Lower leg skin (tissue), 3 donors: ENCODE results near the gene MAP1LC3A.

Source experiments
- POLR2A ChIP-seq, 2 donors: fragments of 450-650 bp; IDR thresholded peaks; one replicate each; pipeline ENCODE4 v1.6.1; 2016 to 2017; ENCODE audit warnings: antibody characterized with exemption in 2 of 2, mild to moderate bottlenecking in 1 of 2, moderate library complexity in 1 of 2
- TF ChIP-seq, protein P1 (sequence below), 3 donors: fragments of 450-650 bp; IDR thresholded peaks; one replicate each; pipeline ENCODE4 v1.5.1; 2016; ENCODE audit warnings: antibody characterized with exemption in 3 of 3, mild to moderate bottlenecking in 3 of 3, moderate library complexity in 2 of 3

DNA sequence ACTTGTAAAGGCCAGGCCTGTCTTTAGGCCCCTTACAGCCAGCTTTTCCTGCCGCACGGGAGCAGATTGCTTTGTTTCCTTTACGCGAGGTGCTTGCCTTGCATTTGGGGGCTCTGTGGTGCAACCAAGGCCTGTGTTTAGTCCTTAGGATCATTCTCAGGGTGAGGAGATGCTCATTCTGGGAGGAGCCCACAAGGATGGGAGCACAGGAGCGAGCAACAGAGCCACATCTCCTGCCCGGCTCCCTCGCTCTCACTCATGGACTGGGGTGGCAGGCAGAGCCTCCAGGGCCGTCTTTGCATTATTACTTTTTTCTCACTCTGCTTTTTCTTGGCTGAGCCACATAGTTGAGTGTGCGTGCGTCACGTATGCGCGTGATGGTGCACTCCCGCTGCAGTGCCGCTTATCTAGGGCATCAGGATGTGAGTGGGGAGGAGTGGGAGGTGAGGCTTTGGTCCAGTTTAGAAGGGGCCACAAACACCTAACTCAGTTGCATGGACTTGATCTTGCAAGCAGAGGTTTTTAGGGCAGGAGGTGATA, 23.1 kb upstream of the MAP1LC3A start:
- TF ChIP-seq, protein P1, sequence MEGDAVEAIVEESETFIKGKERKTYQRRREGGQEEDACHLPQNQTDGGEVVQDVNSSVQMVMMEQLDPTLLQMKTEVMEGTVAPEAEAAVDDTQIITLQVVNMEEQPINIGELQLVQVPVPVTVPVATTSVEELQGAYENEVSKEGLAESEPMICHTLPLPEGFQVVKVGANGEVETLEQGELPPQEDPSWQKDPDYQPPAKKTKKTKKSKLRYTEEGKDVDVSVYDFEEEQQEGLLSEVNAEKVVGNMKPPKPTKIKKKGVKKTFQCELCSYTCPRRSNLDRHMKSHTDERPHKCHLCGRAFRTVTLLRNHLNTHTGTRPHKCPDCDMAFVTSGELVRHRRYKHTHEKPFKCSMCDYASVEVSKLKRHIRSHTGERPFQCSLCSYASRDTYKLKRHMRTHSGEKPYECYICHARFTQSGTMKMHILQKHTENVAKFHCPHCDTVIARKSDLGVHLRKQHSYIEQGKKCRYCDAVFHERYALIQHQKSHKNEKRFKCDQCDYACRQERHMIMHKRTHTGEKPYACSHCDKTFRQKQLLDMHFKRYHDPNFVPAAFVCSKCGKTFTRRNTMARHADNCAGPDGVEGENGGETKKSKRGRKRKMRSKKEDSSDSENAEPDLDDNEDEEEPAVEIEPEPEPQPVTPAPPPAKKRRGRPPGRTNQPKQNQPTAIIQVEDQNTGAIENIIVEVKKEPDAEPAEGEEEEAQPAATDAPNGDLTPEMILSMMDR (IDR thresholded peaks at IDR 0.05) = no peak
- no peak for TF ChIP-seq POLR2A (IDR thresholded peaks at IDR 0.05)
